Transverse colon (tissue), 4 donors: ENCODE results near the gene ATP2A1. TPM values are rescaled to one million over a fixed set of nuclear protein-coding genes. Genes with fewer than 3 reads are reported as not detected.

ENCODE experiments used
- DNase-seq: peaks from one replicate; pipeline ENCODE4 v3.0.0-alpha.2; 2019
- H3K27ac ChIP-seq, 4 donors: fragments of 200-600 bp; sonication (generic); 2 replicates each; pipeline ENCODE4 v1.5.1; 2016 to 2018; ENCODE audit warnings: inconsistent platforms in 4 of 4
- H3K27me3 ChIP-seq: fragments of 200-600 bp; sonication (generic); 2 replicates; pipeline ENCODE4 v1.5.1; 2017; ENCODE audit warnings: inconsistent platforms
- H3K36me3 ChIP-seq, 4 donors: fragments of 200-600 bp; sonication (generic); 2 replicates each; pipeline ENCODE4 v1.5.1; 2017 to 2019; ENCODE audit warnings: inconsistent platforms in 4 of 4
- H3K4me1 ChIP-seq, 4 donors: fragments of 200-600 bp; sonication (generic); 2 replicates each; pipeline ENCODE4 v1.5.1; 2017 to 2020; ENCODE audit warnings: inconsistent platforms in 4 of 4
- H3K4me3 ChIP-seq, 4 donors: fragments of 200-600 bp; sonication (generic); 1 replicate in 1 of 4; 2 replicates in 3 of 4; pipeline versions ENCODE4 v1.5.1 to v1.6.1; 2017 to 2019; ENCODE audit warnings: inconsistent platforms in 4 of 4
- H3K9me3 ChIP-seq, 2 donors: fragments of 200-600 bp; sonication (generic); 2 replicates each; pipeline ENCODE4 v1.5.1; 2017 to 2019; ENCODE audit warnings: inconsistent platforms in 2 of 2
- CTCF ChIP-seq, 5 experiments: fragments of 200-600 bp in 3 of 5; fragments of 450-650 bp in 2 of 5; sonication (generic) in 3 of 5; IDR thresholded peaks; 1 replicate in 2 of 5; 2 replicates in 3 of 5; pipeline ENCODE4 v1.5.1; 2016 to 2017; ENCODE audit warnings: antibody characterized with exemption in 5 of 5, inconsistent platforms in 3 of 5, mild to moderate bottlenecking in 2 of 5, moderate library complexity in 1 of 5
- EP300 ChIP-seq: sonication (generic); formaldehyde crosslinking; IDR thresholded peaks from one replicate; pipeline ENCODE4 v1.6.1; 2017; ENCODE audit warnings: antibody characterized with exemption, low read depth
- POLR2A ChIP-seq: fragments of 450-650 bp; IDR thresholded peaks from one replicate; pipeline ENCODE4 v1.6.1; 2016; ENCODE audit warnings: antibody characterized with exemption, mild to moderate bottlenecking, moderate library complexity
- POLR2AphosphoS5 ChIP-seq, 3 donors: sonication (generic); formaldehyde crosslinking; IDR thresholded peaks; one replicate each; pipeline ENCODE4 v1.6.1; 2016; ENCODE audit warnings: antibody characterized with exemption in 3 of 3
- WGBS, 2 donors: methylation state at CpG; one replicate each; pipeline ENCODE4 v1.1.5; 2018; ENCODE audit warnings: low coverage in 1 of 2; 5-methylcytosine and 5-hydroxymethylcytosine counted together
- in situ Hi-C, 4 donors: fragments of 200-750 bp; cut with MboI; loops; one replicate each; pipeline versions ENCODE4 v1.15.0 to v1.15.1; 2017; ENCODE audit warnings: low sequenced_read_pairs in 3 of 4, low pct_ligation_motif_present in 1 of 4, low pct_unique_long_range_greater_than_20kb in 1 of 4
- intact Hi-C: fragments of 100-400 bp; cut with DNase I; formaldehyde crosslinking; loops from one replicate; pipeline ENCODE4 v1.15.1; 2023; ENCODE audit warnings: low total_unique reads
- total RNA-seq, 4 donors: library from RNA; depleted of rRNA; stranded (reverse); fragments of >200 nt; gene quantifications; one replicate each; pipeline ENCODE4 v1.1.0, GENCODE V29; 2016

The ATP2A1 gene
- total RNA-seq, 4 donors from 2014 or later: 1.1 to 3.2 (median 1.4) TPM; not detected in 1

- H3K4me3 ChIP-seq: no peak overlapping the region
- 65% methylated on average over 13 of the region's 13 CpGs; no CpG with 5 or more reads in 1 of the 2 donors for WGBS, 2 donors
- DNase-seq: no peak
- H3K27me3 ChIP-seq: no peaks in the 10 kb centered on the region
- H3K9me3 ChIP-seq: no peaks in the 10 kb centered on the region
- in situ Hi-C loops: no loop called here
- TF ChIP-seq CTCF (IDR thresholded peaks at IDR 0.05) (no peak), POLR2A (no peak), EP300 (no peak), POLR2AphosphoS5 (IDR thresholded peaks at IDR 0.05) (no peak)
- H3K36me3 ChIP-seq: peaks cover 0 to 9% (median 0%) of the 10 kb centered on the region in 4 donors
- intact Hi-C loops: no loop called here
- no peak overlapping the region for H3K27ac ChIP-seq
- H3K4me1 ChIP-seq: peaks cover 5 to 14% (median 12%) of the 10 kb centered on the region in 4 donors
These were observed 2.9 kb upstream of the ATP2A1 start for GRCh38 chr16:28875134-28876018.

GRCh38 chr16:28876019-28876659 lies 2.1 kb upstream of the ATP2A1 start:
- in situ Hi-C loops: no loop called here

GRCh38 chr16:28876973-28877654 lies 1.2 kb upstream of the ATP2A1 start:
- intact Hi-C loops (no loop called here), in situ Hi-C loops (no loop called here)
- no peaks in the 10 kb centered on the region for H3K27me3 ChIP-seq
- peaks cover 5 to 17% (median 13%) of the 10 kb centered on the region in 4 donors for H3K4me1 ChIP-seq
- H3K36me3 ChIP-seq: no peaks in the 10 kb centered on the region
- H3K4me3 ChIP-seq: no peak overlapping the region
- WGBS, 2 donors: 53 to 100% methylated on average over 1 to 11 of the region's 12 CpGs
- no peaks in the 10 kb centered on the region for H3K9me3 ChIP-seq
- no peak for DNase-seq
- H3K27ac ChIP-seq: no peak overlapping the region
- TF ChIP-seq POLR2A (no peak), CTCF (IDR thresholded peaks at IDR 0.05) (no peak), POLR2AphosphoS5 (IDR thresholded peaks at IDR 0.05) (no peak), EP300 (no peak)

More at GRCh38 chr16:28876019-28876659, 2.1 kb upstream of the ATP2A1 start:
- Histone ChIP-seq H3K9me3 (no peaks in the 10 kb centered on the region), H3K27me3 (no peaks in the 10 kb centered on the region), H3K4me1 (peaks cover 5 to 17% (median 13%) of the 10 kb centered on the region in 4 donors), H3K27ac (no peak overlapping the region), H3K4me3 (no peak overlapping the region), H3K36me3 (peaks cover 0 to 3% (median 0%) of the 10 kb centered on the region in 4 donors)
- DNase-seq: no peak
- WGBS, 2 donors: 72% methylated on average over 17 of the region's 17 CpGs; no CpG with 5 or more reads in 1 of the 2 donors
- TF ChIP-seq CTCF (IDR thresholded peaks at IDR 0.05) (no peak), POLR2AphosphoS5 (IDR thresholded peaks at IDR 0.05) (no peak), EP300 (no peak), POLR2A (no peak)
- intact Hi-C loops: no loop called here

- peaks cover 5 to 17% (median 13%) of the 10 kb centered on the region in 4 donors for H3K4me1 ChIP-seq
- no peak overlapping the region for H3K4me3 ChIP-seq
- no peaks in the 10 kb centered on the region for H3K36me3 ChIP-seq
- TF ChIP-seq POLR2A: no peak
- TF ChIP-seq EP300: no peak
- no peak for TF ChIP-seq CTCF (IDR thresholded peaks at IDR 0.05)
- no peak for TF ChIP-seq POLR2AphosphoS5 (IDR thresholded peaks at IDR 0.05)
- H3K9me3 ChIP-seq: no peaks in the 10 kb centered on the region
- in situ Hi-C loops: no loop called here
- DNase-seq: no peak
- 73% methylated on average over 2 of the region's 2 CpGs; no CpG with 5 or more reads in 1 of the 2 donors for WGBS, 2 donors
- H3K27ac ChIP-seq: no peak overlapping the region
- intact Hi-C loops: no loop called here
- peaks cover 3% of the 10 kb centered on the region for H3K27me3 ChIP-seq
These were observed 660 bp upstream of the ATP2A1 start for GRCh38 chr16:28877655-28878000.
